Sigmoid colon (tissue), 7 donors: ENCODE measurements around the gene TEAD2. TPM values are rescaled to one million over a fixed set of nuclear protein-coding genes. Genes with fewer than 3 reads are reported as not detected.
A peak's percentile ranks its signal among the peaks of the same experiment; 100 is the strongest.
"Not testable (repeated sequence)": the region's sequence is repeated elsewhere in the genome, so short reads cannot be mapped to it uniquely, and the experiment has no call there.

ENCODE experiments used
- DNase-seq: peaks from one replicate; pipeline ENCODE4 v3.0.0-alpha.2; 2019
- H3K27ac ChIP-seq, 4 donors: fragments of 200-600 bp; sonication (generic); one replicate each; pipeline ENCODE4 v1.5.1; 2016 to 2019; ENCODE audit warnings: mild to moderate bottlenecking in 1 of 4
- H3K27me3 ChIP-seq, 3 donors: fragments of 200-600 bp; sonication (generic); one replicate each; pipeline ENCODE4 v1.5.1; 2019; ENCODE audit warnings: mild to moderate bottlenecking in 1 of 3
- H3K36me3 ChIP-seq, 4 donors: fragments of 200-600 bp; sonication (generic); one replicate each; pipeline ENCODE4 v1.5.1; 2016 to 2019
- H3K4me1 ChIP-seq, 4 donors: fragments of 200-600 bp; sonication (generic); one replicate each; pipeline ENCODE4 v1.5.1; 2017 to 2019
- H3K4me3 ChIP-seq, 4 donors: fragments of 200-600 bp; sonication (generic); one replicate each; pipeline ENCODE4 v1.5.1; 2017 to 2019; ENCODE audit warnings: mild to moderate bottlenecking in 2 of 4, moderate library complexity in 1 of 4
- H3K9me3 ChIP-seq, 4 donors: fragments of 200-600 bp in 3 of 4; sonication (generic) in 3 of 4; one replicate each; pipeline versions ENCODE4 v1.5.1 to v1.6.1; 2013 to 2019
- EP300 ChIP-seq, 4 donors: sonication (generic); formaldehyde crosslinking; IDR thresholded peaks; one replicate each; pipeline ENCODE4 v1.6.1; 2017; ENCODE audit warnings: antibody characterized with exemption in 4 of 4
- POLR2A ChIP-seq, 2 donors: fragments of 450-650 bp; IDR thresholded peaks; one replicate each; pipeline ENCODE4 v1.6.1; 2016; ENCODE audit warnings: antibody characterized with exemption in 2 of 2, mild to moderate bottlenecking in 2 of 2, moderate library complexity in 2 of 2
- POLR2AphosphoS5 ChIP-seq, 4 donors: sonication (generic); formaldehyde crosslinking; IDR thresholded peaks; one replicate each; pipeline ENCODE4 v1.6.1; 2017; ENCODE audit warnings: antibody characterized with exemption in 4 of 4
- WGBS, 2 donors: extraction: QIAGEN DNeasy Blood & Tissue Kit; methylation state at CpG; one replicate each; pipeline ENCODE4 v1.1.7; 2013; 5-methylcytosine and 5-hydroxymethylcytosine counted together
- intact Hi-C: fragments of 100-400 bp; cut with DNase I; formaldehyde crosslinking; loops from one replicate; pipeline ENCODE4 v1.15.1; 2023
- polyA plus RNA-seq, 3 donors: library from polyadenylated mRNA; stranded (reverse); fragments of 200-250 nt; gene quantifications; one replicate each; pipeline ENCODE4 v1.2.3, GENCODE V29; 2013
- total RNA-seq, 4 donors: library from RNA; depleted of rRNA; stranded (reverse); fragments of >200 nt; gene quantifications; one replicate each; pipeline ENCODE4 v1.1.0, GENCODE V29; 2016
- TF ChIP-seq, protein P1 (sequence below), 4 experiments: fragments of 450-650 bp in 3 of 4; fragments of 200-600 bp in 1 of 4; IDR thresholded peaks; one replicate each; pipeline ENCODE4 v1.5.1; 2016 to 2019; ENCODE audit warnings: antibody characterized with exemption in 4 of 4, mild to moderate bottlenecking in 3 of 4, moderate library complexity in 2 of 4
- donor health status: healthy with polysubstance abuse.
- donor health status: Bipolar disorder and iron deficiency.
- donor health status: healthy.

TEAD2 gene
- total and polyA plus RNA-seq, 7 donors: 5.8 to 74.9 (median 60.6) TPM

DNA sequence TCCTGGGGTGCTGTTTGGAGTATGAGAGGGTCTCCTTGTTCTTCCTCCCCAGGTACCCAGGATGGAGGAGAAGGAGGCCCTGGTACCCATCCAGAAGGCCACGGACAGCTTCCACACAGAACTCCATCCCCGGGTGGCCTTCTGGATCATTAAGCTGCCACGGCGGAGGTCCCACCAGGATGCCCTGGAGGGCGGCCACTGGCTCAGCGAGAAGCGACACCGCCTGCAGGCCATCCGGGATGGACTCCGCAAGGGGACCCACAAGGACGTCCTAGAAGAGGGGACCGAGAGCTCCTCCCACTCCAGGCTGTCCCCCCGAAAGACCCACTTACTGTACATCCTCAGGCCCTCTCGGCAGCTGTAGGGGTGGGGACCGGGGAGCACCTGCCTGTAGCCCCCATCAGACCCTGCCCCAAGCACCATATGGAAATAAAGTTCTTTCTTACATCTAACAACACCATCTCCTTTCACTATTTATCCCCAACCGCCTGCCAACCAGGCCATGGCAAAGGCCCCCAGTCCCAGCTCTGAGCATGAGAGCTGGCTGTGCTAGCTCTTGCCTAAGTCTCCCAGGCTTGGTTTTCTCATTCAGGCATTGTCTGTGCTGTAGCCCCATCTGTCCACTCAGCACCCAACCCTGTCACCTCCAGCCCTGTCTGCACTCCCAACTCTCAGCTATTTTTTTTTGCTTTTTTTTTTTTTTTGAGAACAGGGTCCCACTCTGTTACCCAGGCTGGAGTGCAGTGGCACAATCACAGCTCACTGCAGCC lies 12.6 kb upstream of the TEAD2 start:
- H3K4me1 ChIP-seq: no peaks in the 10 kb centered on the region

DNA sequence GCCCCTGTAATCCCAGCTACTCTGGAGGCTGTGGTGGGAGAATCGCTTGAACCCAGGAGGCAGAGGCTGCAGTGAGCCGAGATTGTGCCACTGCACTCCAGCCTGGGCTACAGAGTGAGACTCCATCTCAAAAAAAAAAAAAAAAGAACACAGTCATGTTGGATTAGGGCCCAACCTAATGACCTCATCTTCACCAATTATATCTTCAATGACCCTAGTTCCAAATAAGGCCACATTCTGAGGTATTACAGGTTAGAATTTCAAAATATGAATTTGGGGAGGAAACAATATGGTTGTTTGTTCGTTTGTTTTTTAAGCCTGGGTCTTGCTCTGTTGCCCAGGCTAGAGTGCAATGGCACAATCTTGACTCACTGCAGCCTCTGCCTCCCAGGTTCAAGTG lies 11.0 kb upstream of the TEAD2 start:
- 82 to 86% methylated on average over 3 of the region's 3 CpGs for WGBS, 2 donors
- H3K27ac ChIP-seq, H3K4me1 ChIP-seq, H3K36me3 ChIP-seq, DNase-seq, H3K27me3 ChIP-seq, H3K9me3 ChIP-seq, intact Hi-C loops, H3K4me3 ChIP-seq: not testable (repeated sequence)

More for the DNA sequence above, 12.6 kb upstream of the TEAD2 start:
- intact Hi-C loops: no loop called here
- H3K4me3 ChIP-seq: no peak overlapping the region
- H3K36me3 ChIP-seq: no peaks in the 10 kb centered on the region
- no peaks in the 10 kb centered on the region for H3K9me3 ChIP-seq
- 85 to 87% methylated on average over 16 of the region's 16 CpGs for WGBS, 2 donors
- H3K27ac ChIP-seq: no peak overlapping the region
- TF ChIP-seq POLR2A (IDR thresholded peaks at IDR 0.05): no peak
- no peak for TF ChIP-seq EP300 (IDR thresholded peaks at IDR 0.05)
- no peak for TF ChIP-seq POLR2AphosphoS5 (IDR thresholded peaks at IDR 0.05)
- TF ChIP-seq, protein P1, sequence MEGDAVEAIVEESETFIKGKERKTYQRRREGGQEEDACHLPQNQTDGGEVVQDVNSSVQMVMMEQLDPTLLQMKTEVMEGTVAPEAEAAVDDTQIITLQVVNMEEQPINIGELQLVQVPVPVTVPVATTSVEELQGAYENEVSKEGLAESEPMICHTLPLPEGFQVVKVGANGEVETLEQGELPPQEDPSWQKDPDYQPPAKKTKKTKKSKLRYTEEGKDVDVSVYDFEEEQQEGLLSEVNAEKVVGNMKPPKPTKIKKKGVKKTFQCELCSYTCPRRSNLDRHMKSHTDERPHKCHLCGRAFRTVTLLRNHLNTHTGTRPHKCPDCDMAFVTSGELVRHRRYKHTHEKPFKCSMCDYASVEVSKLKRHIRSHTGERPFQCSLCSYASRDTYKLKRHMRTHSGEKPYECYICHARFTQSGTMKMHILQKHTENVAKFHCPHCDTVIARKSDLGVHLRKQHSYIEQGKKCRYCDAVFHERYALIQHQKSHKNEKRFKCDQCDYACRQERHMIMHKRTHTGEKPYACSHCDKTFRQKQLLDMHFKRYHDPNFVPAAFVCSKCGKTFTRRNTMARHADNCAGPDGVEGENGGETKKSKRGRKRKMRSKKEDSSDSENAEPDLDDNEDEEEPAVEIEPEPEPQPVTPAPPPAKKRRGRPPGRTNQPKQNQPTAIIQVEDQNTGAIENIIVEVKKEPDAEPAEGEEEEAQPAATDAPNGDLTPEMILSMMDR (IDR thresholded peaks at IDR 0.05): no peak
- peak; percentile 37 for DNase-seq
- H3K27me3 ChIP-seq: no peaks in the 10 kb centered on the region

DNA sequence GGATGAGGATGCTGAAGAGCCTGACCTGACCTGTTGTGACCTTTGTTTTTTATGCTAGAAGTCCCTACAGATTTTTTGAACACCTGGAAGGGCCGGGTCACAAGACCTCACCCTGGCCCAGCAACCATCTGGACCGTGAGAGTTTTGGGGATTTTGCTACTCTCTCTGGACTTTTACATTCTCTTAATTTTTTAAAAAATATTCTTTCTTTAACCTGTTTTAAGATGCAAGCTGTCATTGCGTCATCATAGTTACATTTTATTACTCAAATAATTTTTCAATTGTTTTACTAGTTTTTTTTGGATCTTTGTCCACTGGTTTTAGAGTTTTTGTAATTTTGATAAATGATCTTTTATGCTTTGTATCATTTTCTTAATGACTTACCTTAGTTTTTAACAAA lies 9.0 kb upstream of the TEAD2 start:
- Histone ChIP-seq H3K36me3 (no peaks in the 10 kb centered on the region), H3K27ac (no peak overlapping the region), H3K4me3 (no peak overlapping the region), H3K9me3 (peaks cover 0 to 9% (median 5%) of the 10 kb centered on the region in 4 donors), H3K27me3 (no peaks in the 10 kb centered on the region), H3K4me1 (no peaks in the 10 kb centered on the region)
- 70 to 90% methylated on average over 3 of the region's 3 CpGs for WGBS, 2 donors
- intact Hi-C loops: no loop called here
- no peak for DNase-seq
- TF ChIP-seq POLR2AphosphoS5 (IDR thresholded peaks at IDR 0.05): no peak
- no peak for TF ChIP-seq EP300 (IDR thresholded peaks at IDR 0.05)
- TF ChIP-seq, protein P1 (IDR thresholded peaks at IDR 0.05): no peak
- TF ChIP-seq POLR2A (IDR thresholded peaks at IDR 0.05): no peak

DNA sequence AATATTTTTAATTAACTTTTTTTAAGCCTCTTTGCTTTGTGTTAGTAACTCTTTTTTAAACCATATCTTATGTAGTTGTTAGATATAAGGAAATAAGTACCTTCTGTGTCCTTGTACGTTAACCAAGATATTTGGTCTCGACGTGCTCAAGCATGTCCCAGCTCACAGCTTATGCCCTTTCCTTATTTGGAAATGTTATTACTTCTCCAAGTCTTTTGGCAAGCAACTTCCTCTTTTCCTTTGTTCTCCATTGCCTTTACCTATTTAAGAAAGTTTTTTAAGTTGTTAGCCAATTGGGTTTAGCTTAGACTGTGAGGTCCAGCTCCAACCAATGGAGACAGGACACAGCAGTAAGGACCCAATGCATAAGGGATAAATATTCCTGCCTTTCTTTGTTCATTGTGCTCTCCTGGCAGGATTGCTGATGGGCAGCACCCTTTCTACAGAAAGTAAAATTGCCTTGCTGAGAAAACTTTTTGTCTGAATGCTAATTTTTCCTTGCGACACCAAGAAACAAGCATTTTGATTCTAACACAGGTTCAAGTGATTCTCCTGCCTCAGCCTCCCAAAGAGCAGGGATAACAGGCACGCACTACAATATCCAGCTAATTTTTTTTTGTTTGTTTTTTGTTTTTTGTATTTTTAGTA lies 6.6 kb upstream of the TEAD2 start:
- Histone ChIP-seq H3K27me3 (no peaks in the 10 kb centered on the region), H3K27ac (no peak overlapping the region), H3K36me3 (no peaks in the 10 kb centered on the region), H3K4me1 (peaks cover 0 to 5% (median 1%) of the 10 kb centered on the region in 4 donors), H3K4me3 (no peak overlapping the region), H3K9me3 (peaks cover 0 to 9% (median 5%) of the 10 kb centered on the region in 4 donors)
- DNase-seq: no peak
- intact Hi-C loops: no loop called here
- TF ChIP-seq, protein P1 (IDR thresholded peaks at IDR 0.05): no peak
- no peak for TF ChIP-seq EP300 (IDR thresholded peaks at IDR 0.05)
- no peak for TF ChIP-seq POLR2A (IDR thresholded peaks at IDR 0.05)
- no peak for TF ChIP-seq POLR2AphosphoS5 (IDR thresholded peaks at IDR 0.05)
- WGBS, 2 donors: 83% methylated on average over 5 of the region's 5 CpGs

DNA sequence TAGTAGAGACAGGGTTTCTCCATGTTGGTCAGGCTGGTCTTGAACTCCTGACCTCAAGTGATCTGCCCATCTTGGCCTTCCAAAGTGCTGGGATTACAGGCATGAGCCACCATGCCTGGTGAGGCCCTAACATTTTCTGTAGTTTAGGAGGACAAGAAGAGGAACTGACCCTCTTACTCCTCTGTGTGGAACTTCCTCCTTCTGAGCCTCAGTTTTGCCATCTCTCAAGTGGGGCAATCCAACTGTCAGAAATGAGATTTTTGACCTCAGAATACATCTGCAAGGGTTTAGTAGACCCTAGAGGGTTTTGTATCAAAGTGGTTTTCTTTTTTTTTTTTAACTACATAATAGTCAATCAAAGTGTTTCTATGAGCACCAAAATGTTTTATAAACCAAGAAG lies 3.9 kb upstream of the TEAD2 start:
- Histone ChIP-seq H3K27ac (no peak overlapping the region), H3K9me3 (peaks cover 0 to 9% (median 5%) of the 10 kb centered on the region in 4 donors), H3K27me3 (no peaks in the 10 kb centered on the region), H3K4me3 (no peak overlapping the region), H3K4me1 (peaks cover 0 to 21% (median 10%) of the 10 kb centered on the region in 4 donors), H3K36me3 (no peaks in the 10 kb centered on the region)
- no peak for DNase-seq
- TF ChIP-seq, protein P1 (IDR thresholded peaks at IDR 0.05): no peak
- no peak for TF ChIP-seq EP300 (IDR thresholded peaks at IDR 0.05)
- no peak for TF ChIP-seq POLR2AphosphoS5 (IDR thresholded peaks at IDR 0.05)
- no peak for TF ChIP-seq POLR2A (IDR thresholded peaks at IDR 0.05)
- intact Hi-C loops: no loop called here
